Measurements from ENCODE around the gene CLCN3. TPM values are rescaled to one million over a fixed set of nuclear protein-coding genes. Genes with fewer than 3 reads are reported as not detected.
"Not testable (repeated sequence)": the region's sequence is repeated elsewhere in the genome, so short reads cannot be mapped to it uniquely, and the experiment has no call there.

The CLCN3 gene
- total RNA-seq, 2 donors from 2014 or later: 22.4 to 40.5 TPM

GRCh38 chr4:169620880-169621248 lies 486 bp downstream of the CLCN3 start:
- H3K4me3 ChIP-seq: peak overlapping the region; percentile 32 to 53
- peak; percentile 11 for ATAC-seq
- no peak for TF ChIP-seq POLR2A (IDR thresholded peaks at IDR 0.05)
- no peak for TF ChIP-seq CTCF (IDR thresholded peaks at IDR 0.05)
- DNase-seq: peak; percentile 32 to 53 (median 44)
- peaks cover 15% of the 10 kb centered on the region for H3K4me1 ChIP-seq
- WGBS, 2 donors: 0 to 1% methylated on average over 14 of the region's 14 CpGs
- H3K9me3 ChIP-seq: no peaks in the 10 kb centered on the region
- H3K27ac ChIP-seq: peak overlapping the region; percentile 86 to 98 (median 96)
- intact Hi-C loops (cut with DNase I): no loop called here
- no peaks in the 10 kb centered on the region for H3K36me3 ChIP-seq (replicated peaks in 1 of 2; ENCODE audit: insufficient read depth in 1 of 2, low read depth in 2 of 2)
- no peaks in the 10 kb centered on the region for H3K27me3 ChIP-seq

GRCh38 chr4:169621731-169622492 lies 1.5 kb downstream of the CLCN3 start:
- ATAC-seq (no peak), DNase-seq (peak in 1 of 4 donors; percentile 28)
- no peaks in the 10 kb centered on the region for H3K9me3 ChIP-seq
- H3K4me3 ChIP-seq: peak overlapping the region in 1 of 2 donors; percentile 53
- peak in 2 of 3 donors; percentile 25 to 26 for TF ChIP-seq POLR2A (IDR thresholded peaks at IDR 0.05)
- TF ChIP-seq CTCF (IDR thresholded peaks at IDR 0.05): no peak
- H3K4me1 ChIP-seq: peaks cover 25% of the 10 kb centered on the region
- peak overlapping the region; percentile 72 to 98 (median 96) for H3K27ac ChIP-seq
- H3K36me3 ChIP-seq (replicated peaks in 1 of 2; ENCODE audit: insufficient read depth in 1 of 2, low read depth in 2 of 2): no peaks in the 10 kb centered on the region
- WGBS, 2 donors: 1% methylated on average over 6 of the region's 6 CpGs
- intact Hi-C loops (cut with DNase I): no loop called here
- no peaks in the 10 kb centered on the region for H3K27me3 ChIP-seq

GRCh38 chr4:169622566-169622965 lies 2.2 kb downstream of the CLCN3 start:
- H3K27ac ChIP-seq: peak overlapping the region; percentile 72 to 98 (median 96)
- intact Hi-C loops (cut with DNase I): no loop called here
- no peaks in the 10 kb centered on the region for H3K9me3 ChIP-seq
- H3K4me3 ChIP-seq: no peak overlapping the region
- peaks cover 32% of the 10 kb centered on the region for H3K4me1 ChIP-seq
- no peaks in the 10 kb centered on the region for H3K36me3 ChIP-seq (replicated peaks in 1 of 2; ENCODE audit: insufficient read depth in 1 of 2, low read depth in 2 of 2)
- ATAC-seq (no peak), DNase-seq (no peak)
- no peaks in the 10 kb centered on the region for H3K27me3 ChIP-seq
- WGBS, 2 donors: 4 to 9% methylated on average over 4 of the region's 4 CpGs
- no peak for TF ChIP-seq CTCF (IDR thresholded peaks at IDR 0.05)
- TF ChIP-seq POLR2A (IDR thresholded peaks at IDR 0.05): no peak

- H3K4me3 ChIP-seq; H3K27me3 ChIP-seq; intact Hi-C loops (cut with DNase I); H3K36me3 ChIP-seq (replicated peaks in 1 of 2; ENCODE audit: insufficient read depth in 1 of 2, low read depth in 2 of 2); ATAC-seq; DNase-seq; H3K9me3 ChIP-seq; H3K27ac ChIP-seq: not testable (repeated sequence)
- 93 to 100% methylated on average over 6 of the region's 6 CpGs for WGBS, 2 donors
- peaks cover 45% of the 10 kb centered on the region for H3K4me1 ChIP-seq
Observed at GRCh38 chr4:169624012-169624411, 3.6 kb downstream of the CLCN3 start.

- Histone ChIP-seq H3K9me3 (no peaks in the 10 kb centered on the region), H3K4me3 (no peak overlapping the region), H3K36me3 (replicated peaks in 1 of 2; ENCODE audit: insufficient read depth in 1 of 2, low read depth in 2 of 2) (no peaks in the 10 kb centered on the region), H3K27ac (peak overlapping the region in 3 of 4 donors; percentile 67 to 76 (median 74)), H3K4me1 (peaks cover 42% of the 10 kb centered on the region), H3K27me3 (no peaks in the 10 kb centered on the region)
- ATAC-seq (no peak), DNase-seq (no peak)
- TF ChIP-seq CTCF (IDR thresholded peaks at IDR 0.05): no peak
- TF ChIP-seq POLR2A (IDR thresholded peaks at IDR 0.05): no peak
- WGBS, 2 donors: 71 to 73% methylated on average over 5 of the region's 5 CpGs
- intact Hi-C loops (cut with DNase I): no loop called here
Observed at GRCh38 chr4:169625886-169626285, 5.5 kb downstream of the CLCN3 start.
